Neural progenitor cell (in vitro differentiated cells): ENCODE results near the gene TRIM66.

Source experiments
- EZH2 ChIP-seq: fragments of 200-600 bp; sonication (generic); IDR thresholded peaks from 2 replicates; pipeline ENCODE4 v1.6.1; 2017; ENCODE audit warnings: antibody characterized with exemption, mild to moderate bottlenecking, moderate library complexity
- EZH2phosphoT487 ChIP-seq: fragments of 200-600 bp; sonication (generic); IDR thresholded peaks from 2 replicates; pipeline ENCODE4 v1.6.1; 2017; ENCODE audit warnings: antibody characterized with exemption
- TF ChIP-seq, protein P1 (sequence below): fragments of 200-600 bp; sonication (generic); IDR thresholded peaks from 2 replicates; pipeline ENCODE4 v1.5.1; 2017; ENCODE audit warnings: antibody characterized with exemption, mild to moderate bottlenecking

DNA sequence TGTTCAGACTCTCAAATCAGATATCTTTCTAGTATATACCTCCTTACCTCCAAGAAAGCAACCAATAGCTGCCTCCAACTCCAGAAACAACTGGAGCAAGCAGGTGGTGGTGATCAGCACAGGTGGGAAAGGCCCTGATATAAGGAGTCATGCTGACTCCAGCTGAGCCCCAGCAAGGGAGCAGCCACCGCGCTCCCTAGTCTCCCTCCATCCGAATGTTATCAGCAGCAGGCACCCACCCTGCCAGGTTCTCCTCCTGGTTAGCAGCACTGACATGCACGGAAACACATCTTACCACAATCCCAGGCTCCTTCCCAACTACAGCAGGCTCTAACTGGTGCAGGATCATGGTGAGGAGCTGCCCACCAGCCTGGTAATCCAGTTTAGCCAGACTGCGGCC is 69.9 kb downstream of the TRIM66 start:
- TF ChIP-seq EZH2 (no peak), EZH2phosphoT487 (no peak)
- TF ChIP-seq, protein P1, sequence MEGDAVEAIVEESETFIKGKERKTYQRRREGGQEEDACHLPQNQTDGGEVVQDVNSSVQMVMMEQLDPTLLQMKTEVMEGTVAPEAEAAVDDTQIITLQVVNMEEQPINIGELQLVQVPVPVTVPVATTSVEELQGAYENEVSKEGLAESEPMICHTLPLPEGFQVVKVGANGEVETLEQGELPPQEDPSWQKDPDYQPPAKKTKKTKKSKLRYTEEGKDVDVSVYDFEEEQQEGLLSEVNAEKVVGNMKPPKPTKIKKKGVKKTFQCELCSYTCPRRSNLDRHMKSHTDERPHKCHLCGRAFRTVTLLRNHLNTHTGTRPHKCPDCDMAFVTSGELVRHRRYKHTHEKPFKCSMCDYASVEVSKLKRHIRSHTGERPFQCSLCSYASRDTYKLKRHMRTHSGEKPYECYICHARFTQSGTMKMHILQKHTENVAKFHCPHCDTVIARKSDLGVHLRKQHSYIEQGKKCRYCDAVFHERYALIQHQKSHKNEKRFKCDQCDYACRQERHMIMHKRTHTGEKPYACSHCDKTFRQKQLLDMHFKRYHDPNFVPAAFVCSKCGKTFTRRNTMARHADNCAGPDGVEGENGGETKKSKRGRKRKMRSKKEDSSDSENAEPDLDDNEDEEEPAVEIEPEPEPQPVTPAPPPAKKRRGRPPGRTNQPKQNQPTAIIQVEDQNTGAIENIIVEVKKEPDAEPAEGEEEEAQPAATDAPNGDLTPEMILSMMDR: no peak
